Fibroblast of lung (primary cell): Measurements from ENCODE around the gene OR2W3. TPM values are rescaled to one million over a fixed set of nuclear protein-coding genes. Genes with fewer than 3 reads are reported as not detected.

Experiments
- DNase-seq, 2 donors: peaks; one replicate each; pipeline versions ENCODE4 v3.0.0 to v3.0.0-alpha.2; 2010; ENCODE audit warnings: low read depth in 2 of 2
- H2AFZ ChIP-seq: 2 replicates; pipeline ENCODE4 v1.5.1; 2012; ENCODE audit warnings: low read length, control low read depth, inconsistent platforms
- H3K27ac ChIP-seq: 2 replicates; pipeline ENCODE4 v1.5.1; 2011; ENCODE audit warnings: low read length, control low read depth; ENCODE audit not compliant: insufficient read depth
- H3K27me3 ChIP-seq: 2 replicates; pipeline ENCODE4 v1.5.1; 2011; ENCODE audit warnings: mild to moderate bottlenecking, low read length; ENCODE audit not compliant: control insufficient read depth, insufficient read depth
- H3K36me3 ChIP-seq: 2 replicates; pipeline ENCODE4 v1.5.1; 2011; ENCODE audit warnings: low read length; ENCODE audit not compliant: control insufficient read depth, insufficient read depth
- H3K4me1 ChIP-seq: 2 replicates; pipeline ENCODE4 v1.5.1; 2011; ENCODE audit warnings: low read length; ENCODE audit not compliant: control insufficient read depth, insufficient read depth; ENCODE audit errors: extremely low read depth
- H3K4me2 ChIP-seq: 2 replicates; pipeline ENCODE4 v1.5.1; 2011; ENCODE audit warnings: low read length, control low read depth; ENCODE audit not compliant: insufficient read depth; ENCODE audit errors: extremely low read depth
- H3K4me3 ChIP-seq, 4 experiments: fragments of 200-600 bp in 1 of 4; sonication (generic) in 1 of 4; replicated peaks in 1 of 4; 2 replicates each; pipeline ENCODE4 v1.5.1; 2011 to 2016; ENCODE audit warnings: low read length in 4 of 4, low read depth in 3 of 4, mild to moderate bottlenecking in 3 of 4, control low read depth in 2 of 4, inconsistent platforms in 1 of 4, mixed read lengths in 1 of 4; ENCODE audit not compliant: insufficient read depth in 1 of 4; ENCODE audit errors: control extremely low read depth in 1 of 4
- H3K79me2 ChIP-seq: 2 replicates; pipeline ENCODE4 v1.5.1; 2012; ENCODE audit warnings: mild to moderate bottlenecking, low read length, inconsistent platforms; ENCODE audit not compliant: control insufficient read depth, insufficient read depth
- H3K9ac ChIP-seq: 2 replicates; pipeline ENCODE4 v1.5.1; 2011; ENCODE audit warnings: mild to moderate bottlenecking, low read length, control low read depth; ENCODE audit not compliant: insufficient read depth
- H3K9me3 ChIP-seq: 2 replicates; pipeline ENCODE4 v1.5.1; 2012; ENCODE audit warnings: low read depth, low read length; ENCODE audit not compliant: control insufficient read depth, insufficient read depth
- H4K20me1 ChIP-seq: 2 replicates; pipeline ENCODE4 v1.5.1; 2011; ENCODE audit warnings: low read length; ENCODE audit not compliant: control insufficient read depth, insufficient read depth; ENCODE audit errors: extremely low read depth
- CTCF ChIP-seq, 2 donors: IDR thresholded peaks in 1 of 2; conservative IDR thresholded peaks in 1 of 2; 1 replicate in 1 of 2; 2 replicates in 1 of 2; pipeline ENCODE4 v1.5.1; 2011 to 2012; ENCODE audit warnings: low read length in 2 of 2, control low read depth in 1 of 2, inconsistent platforms in 1 of 2, low read depth in 1 of 2, mild to moderate bottlenecking in 1 of 2
- EZH2 ChIP-seq: IDR thresholded peaks from 2 replicates; pipeline ENCODE4 v1.5.1; 2012; ENCODE audit warnings: low read length, control low read depth, mild to moderate bottlenecking; ENCODE audit errors: missing control alignments
- polyA plus RNA-seq, 2 donors: library from polyadenylated mRNA; depleted of rRNA in 1 of 2; stranded (reverse) in 1 of 2; unstranded in 1 of 2; fragments of >200 nt; gene quantifications; 2 replicates each; pipeline ENCODE4 v1.2.1, GENCODE V29; 2011 to 2012; ENCODE audit warnings: missing spikeins in 1 of 2
- total RNA-seq: library from RNA; depleted of rRNA; stranded (reverse); fragments of >200 nt; gene quantifications from 2 replicates; pipeline ENCODE4 v1.2.1, GENCODE V29; 2014

Gene OR2W3
- total and polyA plus RNA-seq, 2 donors (not counting 1 experiment from before 2014, with no cell fraction given): 3.2 TPM; not detected in 1

DNA sequence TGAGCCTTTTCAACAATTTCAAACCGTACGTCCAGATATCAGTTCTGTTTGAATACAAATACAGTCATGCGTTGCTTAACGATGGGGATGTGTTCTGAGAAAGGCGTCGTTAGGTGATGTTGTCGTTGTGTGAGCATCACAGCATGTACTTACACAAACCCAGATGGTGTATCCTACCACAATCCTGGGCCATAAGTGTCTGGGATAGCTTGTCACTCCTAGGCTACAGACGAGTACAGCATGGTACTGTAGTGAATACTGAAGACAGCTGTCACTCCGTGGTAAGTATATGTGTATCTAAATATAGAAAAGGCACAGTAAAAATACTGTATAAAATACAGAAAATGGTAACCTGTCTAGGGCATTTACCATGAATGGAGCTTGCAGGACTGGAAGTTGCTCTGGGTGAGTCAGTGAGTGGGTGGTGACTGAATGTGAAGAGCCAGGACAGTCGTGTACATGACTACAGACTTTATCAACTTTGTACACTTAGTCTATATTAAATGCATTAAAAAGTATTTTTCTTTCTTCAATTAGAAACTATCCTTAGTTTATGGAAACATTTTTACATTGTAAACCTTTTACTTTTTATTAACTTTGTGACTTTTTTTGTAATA, 10.5 kb upstream of the OR2W3 start:
- no peaks in the 10 kb centered on the region for H3K4me1 ChIP-seq
- DNase-seq: no peak
- H2AFZ ChIP-seq: no peak overlapping the region
- H3K79me2 ChIP-seq: no peaks in the 10 kb centered on the region
- H3K36me3 ChIP-seq: no peaks in the 10 kb centered on the region
- no peak overlapping the region for H3K27ac ChIP-seq
- H3K4me3 ChIP-seq: no peak overlapping the region
- H3K9ac ChIP-seq: no peak overlapping the region
- TF ChIP-seq EZH2: no peak
- no peak for TF ChIP-seq CTCF (conservative IDR thresholded peaks at IDR 0.05 in 1 of 2, IDR thresholded peaks at IDR 0.05 in 1 of 2; ENCODE audit: low read depth in 1 of 2, low read length in 2 of 2)
- no peak overlapping the region for H3K4me2 ChIP-seq
- H3K9me3 ChIP-seq: no peaks in the 10 kb centered on the region
- no peaks in the 10 kb centered on the region for H4K20me1 ChIP-seq
- no peaks in the 10 kb centered on the region for H3K27me3 ChIP-seq

DNA sequence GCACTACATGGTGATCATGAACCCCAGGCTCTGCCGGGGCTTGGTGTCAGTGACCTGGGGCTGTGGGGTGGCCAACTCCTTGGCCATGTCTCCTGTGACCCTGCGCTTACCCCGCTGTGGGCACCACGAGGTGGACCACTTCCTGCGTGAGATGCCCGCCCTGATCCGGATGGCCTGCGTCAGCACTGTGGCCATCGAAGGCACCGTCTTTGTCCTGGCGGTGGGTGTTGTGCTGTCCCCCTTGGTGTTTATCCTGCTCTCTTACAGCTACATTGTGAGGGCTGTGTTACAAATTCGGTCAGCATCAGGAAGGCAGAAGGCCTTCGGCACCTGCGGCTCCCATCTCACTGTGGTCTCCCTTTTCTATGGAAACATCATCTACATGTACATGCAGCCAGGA, 589 bp downstream of the OR2W3 start:
- no peak overlapping the region for H2AFZ ChIP-seq
- no peaks in the 10 kb centered on the region for H3K36me3 ChIP-seq
- no peak for DNase-seq
- H4K20me1 ChIP-seq: no peaks in the 10 kb centered on the region
- no peak overlapping the region for H3K9ac ChIP-seq
- TF ChIP-seq CTCF (conservative IDR thresholded peaks at IDR 0.05 in 1 of 2, IDR thresholded peaks at IDR 0.05 in 1 of 2; ENCODE audit: low read depth in 1 of 2, low read length in 2 of 2) (no peak), EZH2 (no peak)
- H3K27ac ChIP-seq: no peak overlapping the region
- no peaks in the 10 kb centered on the region for H3K9me3 ChIP-seq
- H3K4me1 ChIP-seq: no peaks in the 10 kb centered on the region
- no peak overlapping the region for H3K4me3 ChIP-seq
- H3K27me3 ChIP-seq: no peaks in the 10 kb centered on the region
- no peaks in the 10 kb centered on the region for H3K79me2 ChIP-seq
- no peak overlapping the region for H3K4me2 ChIP-seq

- DNase-seq: no peak
- no peak overlapping the region for H3K4me2 ChIP-seq
- no peak overlapping the region for H3K4me3 ChIP-seq
- no peaks in the 10 kb centered on the region for H3K36me3 ChIP-seq
- no peaks in the 10 kb centered on the region for H3K79me2 ChIP-seq
- H3K9ac ChIP-seq: no peak overlapping the region
- TF ChIP-seq EZH2 (no peak), CTCF (conservative IDR thresholded peaks at IDR 0.05 in 1 of 2, IDR thresholded peaks at IDR 0.05 in 1 of 2; ENCODE audit: low read depth in 1 of 2, low read length in 2 of 2) (no peak)
- H3K9me3 ChIP-seq: no peaks in the 10 kb centered on the region
- no peak overlapping the region for H2AFZ ChIP-seq
- H3K4me1 ChIP-seq: no peaks in the 10 kb centered on the region
- no peaks in the 10 kb centered on the region for H4K20me1 ChIP-seq
- H3K27me3 ChIP-seq: no peaks in the 10 kb centered on the region
- H3K27ac ChIP-seq: no peak overlapping the region
These were observed 8.7 kb downstream of the OR2W3 start for GRCh38 chr1:247904122-247904521.
